T-helper 1 cell treated with Interleukin-12 subunit alpha and Interleukin-12 subunit beta and Interleukin-4 antibody, amounts not matched to agents 30 μg/mL and 1 μg/mL, for 36 hours (primary cell): ENCODE results near the gene OR2T1.
"Not testable (repeated sequence)": the region's sequence is repeated elsewhere in the genome, so short reads cannot be mapped to it uniquely, and the experiment has no call there.

Experiments
- H3K27ac Mint-ChIP-seq: one replicate; pipeline ENCODE4 v1.8.0; 2021; ENCODE audit warnings: mild to moderate bottlenecking, mixed read lengths
- H3K27me3 Mint-ChIP-seq: one replicate; pipeline ENCODE4 v1.8.0; 2021; ENCODE audit warnings: low read depth, mixed read lengths
- H3K36me3 Mint-ChIP-seq: one replicate; pipeline ENCODE4 v1.8.0; 2021; ENCODE audit warnings: low read depth, mixed read lengths
- H3K4me1 Mint-ChIP-seq: one replicate; pipeline ENCODE4 v1.8.0; 2021; ENCODE audit warnings: low read depth, mixed read lengths
- H3K4me3 Mint-ChIP-seq: one replicate; pipeline ENCODE4 v1.8.0; 2021; ENCODE audit warnings: mild to moderate bottlenecking, moderate library complexity, mixed read lengths
- H3K9me3 Mint-ChIP-seq: one replicate; pipeline ENCODE4 v1.8.0; 2021; ENCODE audit warnings: mixed read lengths

OR2T1 gene

GRCh38 chr1:248421384-248421783, 18.5 kb downstream of the OR2T1 start:
- Mint-ChIP-seq H3K4me3 (no peak overlapping the region), H3K27me3 (no peaks in the 10 kb centered on the region)

GRCh38 chr1:248427526-248428191, 24.8 kb downstream of the OR2T1 start:
- H3K27me3 Mint-ChIP-seq, H3K36me3 Mint-ChIP-seq, H3K4me1 Mint-ChIP-seq, H3K4me3 Mint-ChIP-seq, H3K27ac Mint-ChIP-seq: not testable (repeated sequence)
- H3K9me3 Mint-ChIP-seq = peaks cover 17% of the 10 kb centered on the region

More at GRCh38 chr1:248421384-248421783, 18.5 kb downstream of the OR2T1 start:
- Mint-ChIP-seq H3K4me1 (peaks cover 3% of the 10 kb centered on the region), H3K9me3 (peaks cover 33% of the 10 kb centered on the region), H3K36me3 (no peaks in the 10 kb centered on the region), H3K27ac (no peak overlapping the region)

- H3K9me3 Mint-ChIP-seq = peaks cover 12% of the 10 kb centered on the region
- not testable (repeated sequence) for H3K27me3 Mint-ChIP-seq, H3K4me1 Mint-ChIP-seq, H3K27ac Mint-ChIP-seq, H3K4me3 Mint-ChIP-seq, H3K36me3 Mint-ChIP-seq
Measured at GRCh38 chr1:248428192-248428533, 25.3 kb downstream of the OR2T1 start.

GRCh38 chr1:248431683-248432082, 28.8 kb downstream of the OR2T1 start:
- not testable (repeated sequence) for H3K27ac Mint-ChIP-seq, H3K4me3 Mint-ChIP-seq, H3K9me3 Mint-ChIP-seq, H3K27me3 Mint-ChIP-seq, H3K36me3 Mint-ChIP-seq, H3K4me1 Mint-ChIP-seq

GRCh38 chr1:248432201-248432600, 29.4 kb downstream of the OR2T1 start:
- H3K36me3 Mint-ChIP-seq, H3K27me3 Mint-ChIP-seq, H3K4me3 Mint-ChIP-seq, H3K27ac Mint-ChIP-seq, H3K4me1 Mint-ChIP-seq, H3K9me3 Mint-ChIP-seq: not testable (repeated sequence)

GRCh38 chr1:248433811-248434415, 31.1 kb downstream of the OR2T1 start:
- not testable (repeated sequence) for H3K36me3 Mint-ChIP-seq, H3K4me3 Mint-ChIP-seq, H3K9me3 Mint-ChIP-seq, H3K4me1 Mint-ChIP-seq, H3K27me3 Mint-ChIP-seq, H3K27ac Mint-ChIP-seq

- H3K4me3 Mint-ChIP-seq, H3K9me3 Mint-ChIP-seq, H3K36me3 Mint-ChIP-seq, H3K27me3 Mint-ChIP-seq, H3K4me1 Mint-ChIP-seq, H3K27ac Mint-ChIP-seq: not testable (repeated sequence)
Measured at GRCh38 chr1:248434913-248435312, 32.1 kb downstream of the OR2T1 start.

- not testable (repeated sequence) for H3K9me3 Mint-ChIP-seq, H3K27ac Mint-ChIP-seq, H3K36me3 Mint-ChIP-seq, H3K4me3 Mint-ChIP-seq, H3K4me1 Mint-ChIP-seq, H3K27me3 Mint-ChIP-seq
Measured at GRCh38 chr1:248436303-248436702, 33.5 kb downstream of the OR2T1 start.

GRCh38 chr1:248438668-248439067, 35.8 kb downstream of the OR2T1 start:
- not testable (repeated sequence) for H3K27me3 Mint-ChIP-seq, H3K4me3 Mint-ChIP-seq, H3K36me3 Mint-ChIP-seq, H3K9me3 Mint-ChIP-seq, H3K4me1 Mint-ChIP-seq, H3K27ac Mint-ChIP-seq

GRCh38 chr1:248439283-248439682, 36.4 kb downstream of the OR2T1 start:
- not testable (repeated sequence) for H3K27me3 Mint-ChIP-seq, H3K9me3 Mint-ChIP-seq, H3K4me3 Mint-ChIP-seq, H3K4me1 Mint-ChIP-seq, H3K36me3 Mint-ChIP-seq, H3K27ac Mint-ChIP-seq

- not testable (repeated sequence) for H3K27ac Mint-ChIP-seq, H3K27me3 Mint-ChIP-seq, H3K4me3 Mint-ChIP-seq, H3K36me3 Mint-ChIP-seq, H3K9me3 Mint-ChIP-seq, H3K4me1 Mint-ChIP-seq
Measured at GRCh38 chr1:248442500-248443277, 39.8 kb downstream of the OR2T1 start.

GRCh38 chr1:248444603-248445002, 41.8 kb downstream of the OR2T1 start:
- H3K36me3 Mint-ChIP-seq, H3K27ac Mint-ChIP-seq, H3K4me1 Mint-ChIP-seq, H3K27me3 Mint-ChIP-seq, H3K4me3 Mint-ChIP-seq, H3K9me3 Mint-ChIP-seq: not testable (repeated sequence)

GRCh38 chr1:248445399-248445798, 42.6 kb downstream of the OR2T1 start, which contains the start of gene OR2T2:
OR2T2 (plus strand) TSS chr1:248445637; CDS start chr1:248452798, 7,161 bp downstream.
- H3K36me3 Mint-ChIP-seq, H3K27me3 Mint-ChIP-seq, H3K9me3 Mint-ChIP-seq, H3K4me1 Mint-ChIP-seq, H3K4me3 Mint-ChIP-seq, H3K27ac Mint-ChIP-seq: not testable (repeated sequence)

- H3K27ac Mint-ChIP-seq, H3K4me1 Mint-ChIP-seq, H3K4me3 Mint-ChIP-seq, H3K9me3 Mint-ChIP-seq, H3K36me3 Mint-ChIP-seq, H3K27me3 Mint-ChIP-seq: not testable (repeated sequence)
Measured at GRCh38 chr1:248448409-248449074, 45.7 kb downstream of the OR2T1 start.

GRCh38 chr1:248449821-248450465, 47.1 kb downstream of the OR2T1 start:
- not testable (repeated sequence) for H3K9me3 Mint-ChIP-seq, H3K36me3 Mint-ChIP-seq, H3K27ac Mint-ChIP-seq, H3K4me1 Mint-ChIP-seq, H3K4me3 Mint-ChIP-seq, H3K27me3 Mint-ChIP-seq
